HG03439 (cell line): ENCODE results near the gene KIAA1549.
"Not testable (repeated sequence)": the region's sequence is repeated elsewhere in the genome, so short reads cannot be mapped to it uniquely, and the experiment has no call there.

Source experiments
- ATAC-seq: cut with Tn5 transposase; IDR thresholded peaks from one replicate; pipeline ENCODE4 v1.9.1; 2021; ENCODE audit warnings: mild to moderate bottlenecking, moderate library complexity; ENCODE audit not compliant: unreplicated experiment

Gene KIAA1549

GRCh38 chr7:138821912-138822311 is 159.3 kb downstream of the KIAA1549 start:
- no peak for ATAC-seq

- ATAC-seq: no peak
Observed at GRCh38 chr7:138819625-138820024, 161.6 kb downstream of the KIAA1549 start.

DNA sequence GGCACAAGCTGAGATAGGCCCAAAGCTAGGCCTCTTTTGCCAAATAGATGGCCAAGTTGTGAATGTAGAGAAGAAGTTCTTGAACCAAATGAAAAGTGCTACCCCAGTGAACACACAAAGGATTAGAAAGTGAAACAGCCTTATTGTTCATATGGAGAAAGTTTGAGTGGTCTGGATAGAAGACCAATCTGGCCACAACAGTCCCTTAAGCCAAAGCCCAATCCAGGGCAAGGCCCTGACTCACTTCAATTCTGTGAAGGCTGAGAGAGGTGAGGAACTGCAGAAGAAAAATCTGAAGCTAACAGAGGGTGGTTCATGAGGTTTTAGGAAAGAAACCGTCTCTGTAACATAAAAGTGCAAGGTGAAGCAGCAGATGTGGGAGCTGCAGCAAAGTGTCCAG is 164.5 kb downstream of the KIAA1549 start:
- ATAC-seq: no peak

DNA sequence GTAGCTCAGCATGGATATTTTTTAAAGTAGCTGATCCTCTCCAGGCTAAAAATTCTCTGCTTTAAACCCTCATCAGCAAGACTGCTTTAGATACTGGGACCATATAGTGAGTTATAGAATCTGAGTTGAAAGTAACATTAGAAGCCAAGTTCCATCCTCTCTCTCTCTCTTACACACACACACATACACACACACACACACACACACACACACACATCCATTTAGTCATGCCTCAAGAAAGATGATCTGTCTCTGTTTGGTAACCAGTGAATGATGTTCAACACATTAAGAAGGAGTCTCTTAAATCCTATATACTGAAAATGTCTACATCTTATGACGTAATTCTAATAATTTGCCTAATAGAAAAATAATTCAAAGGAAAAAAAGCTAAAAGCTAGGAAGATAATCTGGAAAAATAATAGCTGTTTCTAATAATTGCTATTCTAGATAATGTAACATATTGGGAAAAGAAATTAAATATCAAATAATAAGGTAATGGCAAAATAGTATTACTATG is 166.3 kb downstream of the KIAA1549 start:
- no peak for ATAC-seq

DNA sequence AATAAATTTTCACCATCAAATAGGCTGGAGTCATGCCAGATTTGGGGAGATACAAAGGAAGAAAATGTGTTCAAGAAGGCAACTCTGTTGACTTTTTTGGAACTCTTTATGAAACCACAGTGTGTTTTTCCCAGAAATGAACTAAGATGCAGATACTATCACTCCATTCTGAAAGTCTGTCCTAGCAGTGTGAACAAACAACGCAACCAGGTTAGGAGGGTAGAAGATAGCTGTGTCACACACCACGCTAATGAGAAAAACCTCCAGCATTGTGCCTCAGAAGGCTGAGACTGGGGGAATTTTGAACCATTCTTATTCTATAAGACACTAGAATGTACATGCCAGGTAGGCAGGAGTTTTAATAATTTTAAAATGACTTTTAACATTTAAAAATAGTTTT is 167.2 kb downstream of the KIAA1549 start:
- no peak for ATAC-seq

- ATAC-seq: not testable (repeated sequence)
Observed at GRCh38 chr7:138811327-138811726, 169.9 kb downstream of the KIAA1549 start.

- ATAC-seq: no peak
Observed at GRCh38 chr7:138809346-138809745, 171.8 kb downstream of the KIAA1549 start.

DNA sequence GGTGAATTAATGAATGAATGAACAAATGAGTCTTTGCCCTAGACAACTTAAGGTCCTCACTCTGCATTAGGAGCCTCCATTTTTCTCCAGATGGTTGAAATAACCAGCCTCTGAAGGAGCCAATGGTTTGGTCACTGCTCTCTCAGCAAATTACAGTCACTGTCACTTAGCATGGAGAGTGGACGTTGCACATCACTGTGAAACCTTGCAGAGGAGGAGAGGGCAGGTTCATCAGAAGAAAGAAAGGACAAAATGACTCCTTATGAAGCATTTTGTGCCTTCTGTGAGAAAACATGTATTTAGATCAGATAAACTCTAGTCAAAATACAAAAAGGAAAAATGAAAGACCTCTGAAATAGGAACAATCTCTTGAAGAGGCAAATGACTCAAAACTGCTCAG is 176.6 kb downstream of the KIAA1549 start:
- ATAC-seq: no peak

- no peak for ATAC-seq
Observed at GRCh38 chr7:138802706-138803105, 178.5 kb downstream of the KIAA1549 start.

DNA sequence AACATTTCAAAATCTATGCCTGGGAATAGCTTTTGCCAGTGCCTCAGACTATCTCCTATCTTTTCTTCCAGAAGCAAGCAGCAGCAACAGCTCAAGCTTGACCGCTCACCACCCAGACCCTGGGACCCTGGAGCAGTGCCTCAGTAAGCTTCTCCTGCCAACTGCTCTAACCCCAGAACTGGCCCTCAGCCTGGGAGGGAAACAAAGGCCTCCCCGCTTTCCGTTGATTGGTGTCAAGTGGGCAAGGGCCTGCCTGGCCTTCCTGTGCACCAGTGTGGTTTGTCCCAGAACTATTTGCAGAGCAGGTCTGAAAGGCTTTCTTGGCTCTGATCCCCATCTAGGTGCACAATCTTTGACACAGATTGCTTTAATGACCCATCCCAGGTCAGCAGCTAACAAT is 179.9 kb downstream of the KIAA1549 start:
- ATAC-seq: no peak

DNA sequence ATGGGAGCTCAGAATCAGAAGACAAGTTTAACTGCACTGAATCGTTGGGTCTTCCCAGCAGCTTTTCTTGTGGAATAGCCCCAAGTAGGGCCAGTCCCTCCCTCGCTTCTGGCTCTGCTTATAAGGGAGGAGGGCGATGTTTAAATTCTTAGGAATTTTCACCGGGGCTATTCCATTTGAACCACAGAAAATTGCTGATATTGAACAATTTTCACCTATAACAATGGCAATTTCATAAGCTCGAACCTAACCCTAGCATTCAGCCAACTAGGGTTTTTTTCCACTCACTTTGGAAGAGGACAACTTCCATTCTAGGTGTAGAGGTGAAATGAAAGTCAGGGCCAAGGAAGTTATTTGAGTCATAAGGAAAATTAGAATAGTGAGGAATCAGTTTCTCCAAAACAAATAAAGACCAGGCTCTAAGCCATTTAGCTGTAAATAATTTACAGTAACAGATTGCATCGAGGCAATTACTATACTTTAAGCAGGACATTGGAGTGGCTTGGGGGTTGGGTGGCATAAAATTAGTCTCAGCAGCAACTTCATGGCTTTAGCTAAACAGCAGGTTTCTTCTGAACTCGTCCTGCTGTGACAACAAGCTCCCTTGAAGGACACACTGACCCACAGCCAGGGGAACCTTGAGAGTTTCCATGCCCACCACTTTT is 181.7 kb downstream of the KIAA1549 start:
- no peak for ATAC-seq

DNA sequence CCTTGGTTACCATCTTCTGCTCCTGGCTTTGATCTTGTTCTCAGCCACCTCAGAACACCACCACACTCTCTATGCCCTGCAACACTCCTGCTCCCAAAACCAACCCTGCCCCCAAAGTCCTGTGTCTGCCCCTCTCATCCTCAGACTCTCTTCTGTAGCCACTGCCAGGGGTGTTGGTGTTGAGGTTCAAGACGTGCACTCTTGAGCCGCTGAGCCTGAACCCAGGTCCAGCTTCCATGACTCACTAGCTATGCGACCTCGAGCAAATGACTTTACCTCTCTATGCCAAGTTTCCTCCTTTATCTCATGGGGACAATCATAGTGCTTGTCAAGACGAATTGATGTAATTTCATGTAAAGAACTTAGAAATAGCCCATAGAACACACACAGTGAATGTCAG is 182.4 kb downstream of the KIAA1549 start:
- ATAC-seq: no peak

DNA sequence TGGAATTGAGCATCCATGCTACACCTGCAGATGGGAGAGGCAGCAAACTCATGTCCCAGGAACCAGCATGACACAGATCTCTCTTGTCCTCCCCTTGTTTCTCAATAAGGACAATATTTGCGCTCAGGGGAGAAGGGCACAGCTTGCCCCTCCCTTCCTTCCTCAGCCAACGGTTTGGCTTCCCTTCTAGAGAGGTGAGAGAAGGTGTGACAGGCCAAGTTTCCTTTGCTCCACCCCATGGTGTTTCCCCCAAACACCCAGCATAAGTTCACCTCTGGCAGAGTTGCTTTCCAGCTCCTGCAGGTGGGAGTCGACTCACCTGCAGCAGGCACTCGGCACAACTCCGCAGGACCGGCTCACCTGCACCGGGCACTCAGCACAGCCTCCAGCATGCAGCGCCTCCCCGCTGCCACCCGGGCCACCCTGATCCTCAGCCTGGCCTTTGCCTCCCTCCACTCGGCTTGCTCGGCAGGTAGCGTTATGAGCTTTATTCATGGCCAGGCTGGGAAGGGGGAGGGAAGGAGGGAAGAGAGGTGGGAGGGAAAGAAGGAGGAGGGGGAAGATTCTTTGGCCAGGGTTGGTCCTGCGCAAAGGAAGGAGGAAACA is 183.4 kb downstream of the KIAA1549 start, which contains the start of the genes ATP6V0A4 and TMEM213:
TSS of gene ATP6V0A4 (minus strand) at position 482 of the 606 bp plus-strand sequence. CDS start 26,949 bp downstream, outside the sequence.
TSS of gene TMEM213 (plus strand) at position 280 of the 606 bp plus-strand sequence. CDS start at position 391, 111 bp downstream.
- no peak for ATAC-seq

DNA sequence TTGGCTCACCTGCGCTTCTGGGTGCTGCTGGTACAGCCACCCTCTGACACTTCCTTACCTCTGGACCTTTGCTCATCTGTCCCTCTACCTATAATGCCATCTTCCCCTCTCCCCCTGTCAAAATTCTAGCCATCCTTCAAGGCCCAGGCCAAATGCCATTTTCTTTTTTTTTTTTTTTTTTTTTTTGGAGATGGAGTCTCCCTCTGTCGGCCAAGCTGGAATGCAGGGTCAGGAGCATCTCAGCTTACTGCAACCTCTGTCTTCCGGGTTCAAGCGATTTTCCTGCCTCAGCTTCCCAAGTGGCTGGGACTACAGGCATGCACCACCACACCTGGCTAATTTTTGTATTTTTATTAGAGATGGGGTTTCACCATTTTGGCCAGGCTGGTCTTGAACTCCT is 184.1 kb downstream of the KIAA1549 start:
- not testable (repeated sequence) for ATAC-seq

GRCh38 chr7:138796038-138796615 is 185.1 kb downstream of the KIAA1549 start:
- no peak for ATAC-seq

GRCh38 chr7:138785587-138786437 is 195.4 kb downstream of the KIAA1549 start:
- no peak for ATAC-seq

GRCh38 chr7:138784692-138785091 is 196.5 kb downstream of the KIAA1549 start:
- no peak for ATAC-seq
